Karpas-422 (cell line): ENCODE data around the gene MYOZ1. TPM values are rescaled to one million over a fixed set of nuclear protein-coding genes. Genes with fewer than 3 reads are reported as not detected.
A peak's percentile ranks its signal among the peaks of the same experiment; 100 is the strongest.

Source experiments
- DNase-seq: peaks from one replicate; pipeline ENCODE4 v3.0.0-alpha.2; 2015
- H2AFZ ChIP-seq: fragments of 200-600 bp; sonication (generic); 2 replicates; pipeline ENCODE4 v1.6.1; 2014; ENCODE audit warnings: antibody characterized with exemption, low read length, mixed read lengths
- H3K27ac ChIP-seq: fragments of 200-600 bp; sonication (generic); 2 replicates; pipeline ENCODE4 v1.5.1; 2014; ENCODE audit warnings: mild to moderate bottlenecking, low read length, moderate library complexity
- H3K27me3 ChIP-seq: fragments of 200-600 bp; sonication (generic); 2 replicates; pipeline ENCODE4 v1.6.1; 2014; ENCODE audit warnings: low read length, mixed read lengths
- H3K36me3 ChIP-seq: fragments of 200-600 bp; sonication (generic); 2 replicates; pipeline ENCODE4 v1.6.1; 2014; ENCODE audit warnings: low read length, mixed read lengths; ENCODE audit not compliant: insufficient read depth
- H3K4me1 ChIP-seq: fragments of 200-600 bp; sonication (generic); 2 replicates; pipeline ENCODE4 v1.6.1; 2014; ENCODE audit warnings: mild to moderate bottlenecking, low read length, mixed read lengths
- H3K4me2 ChIP-seq: fragments of 200-600 bp; sonication (generic); 2 replicates; pipeline ENCODE4 v1.6.1; 2014; ENCODE audit warnings: low read length, low read depth, mild to moderate bottlenecking; ENCODE audit not compliant: poor library complexity, severe bottlenecking
- H3K4me3 ChIP-seq: fragments of 200-600 bp; sonication (generic); 2 replicates; pipeline ENCODE4 v1.5.1; 2014; ENCODE audit warnings: mild to moderate bottlenecking, antibody characterized with exemption, low read length, mixed read lengths
- H3K79me2 ChIP-seq: fragments of 200-600 bp; sonication (generic); 2 replicates; pipeline ENCODE4 v1.6.1; 2014; ENCODE audit warnings: mild to moderate bottlenecking, low read length, mixed read lengths
- H3K9ac ChIP-seq: fragments of 200-600 bp; sonication (generic); 2 replicates; pipeline ENCODE4 v1.6.0; 2014; ENCODE audit warnings: low read length
- H3K9me2 ChIP-seq: fragments of 200-600 bp; sonication (generic), shearing (Covaris generic); replicated peaks from 2 replicates; pipeline ENCODE4 v1.6.0; 2014; ENCODE audit warnings: mild to moderate bottlenecking, low read length, moderate library complexity; ENCODE audit not compliant: insufficient read depth
- H3K9me3 ChIP-seq: fragments of 300-700, 200-600 bp; sonication (generic); 2 replicates; pipeline ENCODE4 v1.6.1; 2014; ENCODE audit warnings: low read length, mixed read lengths
- H4K20me1 ChIP-seq: fragments of 200-600 bp; sonication (generic); 2 replicates; pipeline ENCODE4 v1.6.1; 2014; ENCODE audit warnings: mild to moderate bottlenecking, antibody characterized with exemption, low read length, low read depth; ENCODE audit not compliant: insufficient read depth
- total RNA-seq: library from RNA; depleted of rRNA; stranded (reverse); fragments of >200 nt; shearing (Covaris generic); gene quantifications from 2 replicates; pipeline ENCODE4 v1.2.3, GENCODE V29; 2014; ENCODE audit warnings: low replicate concordance

The MYOZ1 gene
- total RNA-seq, 1 experiment from 2014 or later = not detected

- H3K4me1 ChIP-seq = peaks cover 5% of the 10 kb centered on the region
- DNase-seq = no peak
- no peaks in the 10 kb centered on the region for H3K9me3 ChIP-seq
- H3K79me2 ChIP-seq = no peaks in the 10 kb centered on the region
- H3K36me3 ChIP-seq = no peaks in the 10 kb centered on the region
- H3K27me3 ChIP-seq = no peaks in the 10 kb centered on the region
- H3K4me2 ChIP-seq = no peak overlapping the region
- H2AFZ ChIP-seq = no peak overlapping the region
- no peak overlapping the region for H3K4me3 ChIP-seq
- no peaks in the 10 kb centered on the region for H3K9me2 ChIP-seq
- H3K27ac ChIP-seq = no peak overlapping the region
- no peak overlapping the region for H3K9ac ChIP-seq
- H4K20me1 ChIP-seq = no peaks in the 10 kb centered on the region
Measured at GRCh38 chr10:73597346-73597745, 43.9 kb downstream of the MYOZ1 start.

DNA sequence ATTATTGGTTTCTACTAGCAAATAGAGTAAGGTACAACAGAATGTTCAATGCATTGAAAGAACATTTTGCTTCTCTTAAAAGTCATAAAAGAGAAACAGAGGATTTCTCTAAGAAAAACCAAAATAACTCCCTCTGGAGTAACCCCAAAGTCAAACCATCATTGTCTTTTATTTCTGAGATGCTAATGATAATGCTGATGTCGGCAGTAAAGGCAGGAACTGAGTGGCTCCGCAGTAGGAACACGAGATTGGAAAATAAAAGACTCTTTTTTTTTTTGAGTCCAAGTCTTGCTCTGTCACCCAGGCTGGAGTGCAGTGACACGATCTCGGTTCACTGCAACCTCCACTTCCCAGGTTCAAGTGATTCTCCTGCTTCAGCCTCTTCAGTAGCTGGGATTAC, 47.5 kb downstream of the MYOZ1 start:
- no peaks in the 10 kb centered on the region; the same call in 1 of the 2 replicates for H4K20me1 ChIP-seq
- DNase-seq = no peak
- no peaks in the 10 kb centered on the region for H3K79me2 ChIP-seq
- H2AFZ ChIP-seq = no peak overlapping the region
- peaks cover 17% of the 10 kb centered on the region for H3K4me1 ChIP-seq
- no peak overlapping the region for H3K4me2 ChIP-seq
- H3K9ac ChIP-seq = no peak overlapping the region
- H3K36me3 ChIP-seq = no peaks in the 10 kb centered on the region
- H3K4me3 ChIP-seq = no peak overlapping the region
- no peaks in the 10 kb centered on the region for H3K27me3 ChIP-seq
- H3K9me2 ChIP-seq = no peaks in the 10 kb centered on the region
- H3K9me3 ChIP-seq = no peaks in the 10 kb centered on the region
- no peak overlapping the region for H3K27ac ChIP-seq

DNA sequence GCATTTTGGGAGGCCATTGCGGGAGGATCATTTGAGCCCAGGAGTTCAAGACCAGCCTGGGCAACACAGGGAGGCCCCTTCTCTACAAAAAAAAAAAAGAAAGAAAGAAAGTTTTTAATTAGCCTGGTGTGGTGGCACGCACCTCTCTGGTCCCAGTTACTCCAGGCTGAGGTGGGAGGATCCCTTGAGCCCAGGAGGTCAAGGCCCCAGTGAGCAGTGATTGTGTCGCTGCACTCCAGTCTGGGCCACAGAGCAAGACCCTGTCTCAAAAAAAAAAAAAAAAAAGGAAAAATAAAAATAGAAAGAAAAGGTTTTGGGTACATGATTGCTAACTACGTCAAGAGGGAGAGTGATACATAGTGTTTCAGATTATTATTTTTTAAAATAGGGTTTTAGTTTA, 48.2 kb downstream of the MYOZ1 start:
- H4K20me1 ChIP-seq = no peaks in the 10 kb centered on the region; the same call in 1 of the 2 replicates
- peaks cover 17% of the 10 kb centered on the region for H3K4me1 ChIP-seq
- H3K79me2 ChIP-seq = no peaks in the 10 kb centered on the region
- H3K27me3 ChIP-seq = no peaks in the 10 kb centered on the region
- no peaks in the 10 kb centered on the region for H3K9me3 ChIP-seq
- DNase-seq = no peak
- no peak overlapping the region for H3K4me2 ChIP-seq
- no peak overlapping the region for H3K4me3 ChIP-seq
- H3K27ac ChIP-seq = no peak overlapping the region
- H2AFZ ChIP-seq = no peak overlapping the region
- no peaks in the 10 kb centered on the region for H3K36me3 ChIP-seq
- H3K9ac ChIP-seq = no peak overlapping the region
- no peaks in the 10 kb centered on the region for H3K9me2 ChIP-seq

GRCh38 chr10:73591935-73592699, 49.2 kb downstream of the MYOZ1 start:
- Histone ChIP-seq H3K27ac (no peak overlapping the region), H3K9me2 (no peaks in the 10 kb centered on the region), H3K9me3 (no peaks in the 10 kb centered on the region), H2AFZ (no peak overlapping the region), H3K36me3 (no peaks in the 10 kb centered on the region), H3K9ac (no peak overlapping the region), H3K4me3 (no peak overlapping the region), H4K20me1 (no peaks in the 10 kb centered on the region; the same call in 1 of the 2 replicates), H3K27me3 (no peaks in the 10 kb centered on the region), H3K4me1 (peaks cover 17% of the 10 kb centered on the region), H3K79me2 (no peaks in the 10 kb centered on the region), H3K4me2 (peak overlapping the region; percentile 19)
- peak; percentile 57 for DNase-seq

DNA sequence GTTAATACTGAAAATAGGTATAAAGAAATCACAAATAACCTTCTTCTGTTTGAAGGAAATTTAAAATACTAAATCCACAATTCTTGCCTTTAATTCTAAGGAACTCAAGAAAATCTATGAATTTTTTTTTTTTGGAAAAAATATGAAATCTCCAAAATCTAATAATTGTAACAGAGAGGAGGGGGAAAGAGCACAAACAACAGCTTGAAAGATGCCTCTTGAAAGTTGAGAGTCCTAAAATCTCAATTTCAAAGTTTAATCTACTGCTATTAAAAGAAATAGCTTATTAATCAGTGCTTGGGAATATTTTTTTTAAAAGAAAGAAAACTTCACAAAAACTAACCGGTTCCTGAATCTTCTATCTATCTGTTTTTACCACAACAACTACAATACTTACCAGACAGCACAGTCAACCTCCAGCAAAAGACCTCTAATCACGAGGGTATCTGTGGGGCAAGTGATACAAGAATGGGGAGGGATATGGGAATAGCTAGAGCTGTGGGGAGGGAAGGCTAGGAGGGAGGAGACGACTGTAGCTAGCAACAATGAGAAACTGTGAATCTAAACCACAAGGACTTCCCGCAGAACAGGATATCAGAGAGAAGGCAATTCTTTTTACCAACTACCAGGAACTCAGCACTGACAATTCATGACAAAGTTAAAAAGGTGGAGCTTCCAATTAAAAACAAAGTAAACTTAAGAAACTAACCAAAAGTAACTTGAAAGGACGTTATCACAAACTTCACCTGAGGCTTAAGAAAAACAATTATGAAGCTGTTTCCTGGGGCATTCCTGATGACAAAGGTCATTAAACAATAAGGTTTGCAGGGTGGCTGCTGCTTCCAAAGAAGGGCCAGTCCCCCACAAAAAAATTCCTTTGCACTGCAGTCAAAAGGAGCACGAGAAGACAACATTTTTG, 50.1 kb downstream of the MYOZ1 start, which contains the start of gene USP54:
USP54 (minus strand) TSS at position 462 of the 919 bp plus-strand sequence. CDS start 15,684 bp downstream, outside the sequence.
- Histone ChIP-seq H3K27me3 (no peaks in the 10 kb centered on the region), H2AFZ (no peak within 1 kb of the TSS), H3K9ac (no peak within 1 kb of the TSS), H3K9me3 (no peaks in the 10 kb centered on the region), H3K4me2 (peak within 1 kb of the TSS; percentile 19), H3K27ac (no peak within 1 kb of the TSS), H3K9me2 (no peaks in the 10 kb centered on the region), H3K4me3 (no peak within 1 kb of the TSS), H4K20me1 (no peaks in the 10 kb centered on the region; the same call in 1 of the 2 replicates), H3K4me1 (peaks cover 17% of the 10 kb centered on the region), H3K79me2 (no peaks in the 10 kb centered on the region), H3K36me3 (no peaks in the 10 kb centered on the region)
- DNase-seq = no peak

- H3K36me3 ChIP-seq = no peaks in the 10 kb centered on the region; the same call in 1 of the 2 replicates
- H3K4me2 ChIP-seq = no peak overlapping the region
- no peaks in the 10 kb centered on the region; the same call in 1 of the 2 replicates for H4K20me1 ChIP-seq
- no peak overlapping the region for H2AFZ ChIP-seq
- no peak overlapping the region for H3K27ac ChIP-seq
- DNase-seq = no peak
- peaks cover 17% of the 10 kb centered on the region for H3K4me1 ChIP-seq
- H3K79me2 ChIP-seq = no peaks in the 10 kb centered on the region
- no peaks in the 10 kb centered on the region for H3K9me2 ChIP-seq
- no peak overlapping the region for H3K9ac ChIP-seq
- H3K27me3 ChIP-seq = no peaks in the 10 kb centered on the region
- H3K9me3 ChIP-seq = no peaks in the 10 kb centered on the region
- no peak overlapping the region for H3K4me3 ChIP-seq
Measured at GRCh38 chr10:73589563-73590126, 51.6 kb downstream of the MYOZ1 start.

GRCh38 chr10:73588656-73589055, 52.6 kb downstream of the MYOZ1 start:
- Histone ChIP-seq H3K4me2 (no peak overlapping the region), H3K79me2 (no peaks in the 10 kb centered on the region)

More at GRCh38 chr10:73588656-73589055, 52.6 kb downstream of the MYOZ1 start:
- Histone ChIP-seq H3K36me3 (no peaks in the 10 kb centered on the region; the same call in 1 of the 2 replicates), H3K27me3 (no peaks in the 10 kb centered on the region), H3K9me3 (no peaks in the 10 kb centered on the region), H4K20me1 (no peaks in the 10 kb centered on the region; the same call in 1 of the 2 replicates), H3K4me3 (no peak overlapping the region), H2AFZ (no peak overlapping the region), H3K27ac (no peak overlapping the region), H3K4me1 (peaks cover 17% of the 10 kb centered on the region), H3K9ac (no peak overlapping the region), H3K9me2 (no peaks in the 10 kb centered on the region)
- DNase-seq = no peak
